Stimulated activated CD8-positive, alpha-beta memory T cell treated with anti-CD3 and anti-CD28 coated beads, Interleukin-12 subunit alpha, Interleukin-12 subunit beta, amount 100 ng/mL, for 4 hours (primary cell): ENCODE results near the gene CFAP97.
"Not testable (repeated sequence)": the region's sequence is repeated elsewhere in the genome, so short reads cannot be mapped to it uniquely, and the experiment has no call there.

Source experiments
- DNase-seq: peaks from one replicate; pipeline ENCODE4 v3.0.0-alpha.2; 2020; ENCODE audit warnings: low read depth

Gene CFAP97

GRCh38 chr4:185203486-185204237, at the start of gene CFAP97:
Gene CFAP97 (minus strand): TSS chr4:185204000. CDS start chr4:185191196, 12,804 bp downstream.
- DNase-seq, result peak; percentile 82

- DNase-seq, result no peak
These were observed 45.3 kb upstream of the CFAP97 start for GRCh38 chr4:185249105-185249504.

GRCh38 chr4:185248393-185249039, 44.7 kb upstream of the CFAP97 start:
- DNase-seq, result no peak

- DNase-seq, result no peak
These were observed 43.4 kb upstream of the CFAP97 start for GRCh38 chr4:185247151-185247550.

- DNase-seq, result no peak
These were observed 42.7 kb upstream of the CFAP97 start for GRCh38 chr4:185246453-185246852.

GRCh38 chr4:185244763-185245162, 41.0 kb upstream of the CFAP97 start:
- no peak for DNase-seq

GRCh38 chr4:185243879-185244278, 40.1 kb upstream of the CFAP97 start:
- DNase-seq, result no peak

- no peak for DNase-seq
These were observed 39.1 kb upstream of the CFAP97 start for GRCh38 chr4:185242749-185243533.

GRCh38 chr4:185240486-185240885, 36.7 kb upstream of the CFAP97 start:
- DNase-seq, result not testable (repeated sequence)

GRCh38 chr4:185238750-185239149, 35.0 kb upstream of the CFAP97 start:
- DNase-seq, result no peak

- DNase-seq, result no peak
These were observed 34.4 kb upstream of the CFAP97 start for GRCh38 chr4:185238215-185238681.

GRCh38 chr4:185237175-185237574, 33.4 kb upstream of the CFAP97 start:
- DNase-seq, result no peak

GRCh38 chr4:185235843-185236503, 32.2 kb upstream of the CFAP97 start:
- DNase-seq, result no peak

- no peak for DNase-seq
These were observed 31.5 kb upstream of the CFAP97 start for GRCh38 chr4:185235119-185235842.

- DNase-seq, result no peak
These were observed 28.6 kb upstream of the CFAP97 start for GRCh38 chr4:185232370-185232769.

GRCh38 chr4:185229021-185229818, 25.4 kb upstream of the CFAP97 start:
- no peak for DNase-seq

GRCh38 chr4:185227713-185228278, 24.0 kb upstream of the CFAP97 start:
- DNase-seq, result no peak

- no peak for DNase-seq
These were observed 23.3 kb upstream of the CFAP97 start for GRCh38 chr4:185227131-185227551.

- DNase-seq, result no peak
These were observed 22.1 kb upstream of the CFAP97 start for GRCh38 chr4:185225940-185226339.

GRCh38 chr4:185224597-185224996, 20.8 kb upstream of the CFAP97 start:
- no peak for DNase-seq
